ENCODE data around the gene RREB1.

- TF ChIP-seq CTCF (conservative IDR thresholded peaks at IDR 0.05; ENCODE audit: low read depth in 2 of 2) (no peak), EZH2 (IDR thresholded peaks at IDR 0.05; ENCODE audit: low read depth, unreplicated experiment) (no peak)
- TF ChIP-seq, protein P1, sequence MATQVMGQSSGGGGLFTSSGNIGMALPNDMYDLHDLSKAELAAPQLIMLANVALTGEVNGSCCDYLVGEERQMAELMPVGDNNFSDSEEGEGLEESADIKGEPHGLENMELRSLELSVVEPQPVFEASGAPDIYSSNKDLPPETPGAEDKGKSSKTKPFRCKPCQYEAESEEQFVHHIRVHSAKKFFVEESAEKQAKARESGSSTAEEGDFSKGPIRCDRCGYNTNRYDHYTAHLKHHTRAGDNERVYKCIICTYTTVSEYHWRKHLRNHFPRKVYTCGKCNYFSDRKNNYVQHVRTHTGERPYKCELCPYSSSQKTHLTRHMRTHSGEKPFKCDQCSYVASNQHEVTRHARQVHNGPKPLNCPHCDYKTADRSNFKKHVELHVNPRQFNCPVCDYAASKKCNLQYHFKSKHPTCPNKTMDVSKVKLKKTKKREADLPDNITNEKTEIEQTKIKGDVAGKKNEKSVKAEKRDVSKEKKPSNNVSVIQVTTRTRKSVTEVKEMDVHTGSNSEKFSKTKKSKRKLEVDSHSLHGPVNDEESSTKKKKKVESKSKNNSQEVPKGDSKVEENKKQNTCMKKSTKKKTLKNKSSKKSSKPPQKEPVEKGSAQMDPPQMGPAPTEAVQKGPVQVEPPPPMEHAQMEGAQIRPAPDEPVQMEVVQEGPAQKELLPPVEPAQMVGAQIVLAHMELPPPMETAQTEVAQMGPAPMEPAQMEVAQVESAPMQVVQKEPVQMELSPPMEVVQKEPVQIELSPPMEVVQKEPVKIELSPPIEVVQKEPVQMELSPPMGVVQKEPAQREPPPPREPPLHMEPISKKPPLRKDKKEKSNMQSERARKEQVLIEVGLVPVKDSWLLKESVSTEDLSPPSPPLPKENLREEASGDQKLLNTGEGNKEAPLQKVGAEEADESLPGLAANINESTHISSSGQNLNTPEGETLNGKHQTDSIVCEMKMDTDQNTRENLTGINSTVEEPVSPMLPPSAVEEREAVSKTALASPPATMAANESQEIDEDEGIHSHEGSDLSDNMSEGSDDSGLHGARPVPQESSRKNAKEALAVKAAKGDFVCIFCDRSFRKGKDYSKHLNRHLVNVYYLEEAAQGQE (IDR thresholded peaks at IDR 0.05; ENCODE audit: unreplicated experiment) = no peak
These were observed 144.6 kb downstream of the RREB1 start for GRCh38 chr6:7252390-7252789.

Measured in GM23338 (cell line).